ENCODE measurements around the gene RAD9A.
"Not testable (repeated sequence)": the region's sequence is repeated elsewhere in the genome, so short reads cannot be mapped to it uniquely, and the experiment has no call there.

The RAD9A gene

DNA sequence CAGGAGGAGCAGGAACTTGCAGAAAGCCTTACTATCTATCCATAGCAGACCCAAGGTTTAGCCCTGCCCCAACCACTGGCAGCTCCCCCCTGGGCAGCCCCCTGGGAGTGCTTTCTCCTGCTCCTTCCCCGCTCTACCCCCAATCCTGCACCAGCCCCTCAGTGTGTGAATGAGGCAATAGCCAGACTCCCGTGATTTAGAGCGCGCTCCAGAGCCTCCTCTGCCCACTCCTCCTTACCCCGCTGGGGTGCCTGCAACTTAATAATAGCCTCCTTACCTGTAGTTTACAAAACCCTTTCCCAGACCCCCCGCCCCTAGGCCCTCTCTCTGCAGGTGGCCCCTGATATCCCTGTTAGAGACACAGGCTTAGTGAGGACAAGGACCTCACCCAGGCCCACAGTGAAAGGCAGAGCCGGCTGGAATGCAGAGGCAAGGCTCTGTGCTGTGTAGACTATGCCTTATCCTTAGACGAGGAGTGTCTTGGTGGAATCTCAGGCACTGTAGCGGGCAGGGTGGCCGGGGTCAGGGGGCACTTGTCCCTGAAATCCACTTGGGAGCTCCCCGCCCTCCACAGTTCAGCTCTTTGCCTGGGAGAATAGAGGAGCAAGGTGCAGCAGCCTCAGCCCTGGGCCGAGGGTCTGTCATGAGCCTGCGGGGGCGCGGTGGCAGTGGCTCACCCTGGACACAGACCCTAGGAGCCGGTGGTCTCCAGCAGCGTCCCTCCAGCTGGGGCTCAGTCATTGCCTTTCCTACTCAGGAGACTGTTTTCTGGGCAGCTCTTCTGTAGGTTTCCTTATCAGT is 19.4 kb downstream of the RAD9A start:
- DNase-seq (ENCODE audit: low read depth in 2 of 2): no peak

DNA sequence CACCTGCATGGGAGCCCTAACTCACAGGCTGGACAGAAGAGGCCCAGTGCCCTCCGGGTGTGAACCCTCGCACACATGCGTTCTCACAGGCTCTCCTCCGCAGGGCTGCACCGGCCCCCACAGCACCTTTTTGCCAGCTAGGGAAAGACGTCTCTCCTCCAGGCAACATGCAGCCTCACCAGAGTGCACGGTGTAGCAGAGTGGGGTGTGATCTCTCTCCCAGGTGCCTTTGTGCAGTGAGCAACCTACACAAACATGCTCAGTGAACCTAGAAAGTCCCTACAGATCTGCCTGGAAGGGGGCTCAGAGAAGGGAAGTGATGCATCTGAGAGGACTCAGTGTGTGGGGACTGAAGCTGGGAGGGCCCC is 20.0 kb downstream of the RAD9A start:
- DNase-seq (ENCODE audit: low read depth in 2 of 2): no peak

DNA sequence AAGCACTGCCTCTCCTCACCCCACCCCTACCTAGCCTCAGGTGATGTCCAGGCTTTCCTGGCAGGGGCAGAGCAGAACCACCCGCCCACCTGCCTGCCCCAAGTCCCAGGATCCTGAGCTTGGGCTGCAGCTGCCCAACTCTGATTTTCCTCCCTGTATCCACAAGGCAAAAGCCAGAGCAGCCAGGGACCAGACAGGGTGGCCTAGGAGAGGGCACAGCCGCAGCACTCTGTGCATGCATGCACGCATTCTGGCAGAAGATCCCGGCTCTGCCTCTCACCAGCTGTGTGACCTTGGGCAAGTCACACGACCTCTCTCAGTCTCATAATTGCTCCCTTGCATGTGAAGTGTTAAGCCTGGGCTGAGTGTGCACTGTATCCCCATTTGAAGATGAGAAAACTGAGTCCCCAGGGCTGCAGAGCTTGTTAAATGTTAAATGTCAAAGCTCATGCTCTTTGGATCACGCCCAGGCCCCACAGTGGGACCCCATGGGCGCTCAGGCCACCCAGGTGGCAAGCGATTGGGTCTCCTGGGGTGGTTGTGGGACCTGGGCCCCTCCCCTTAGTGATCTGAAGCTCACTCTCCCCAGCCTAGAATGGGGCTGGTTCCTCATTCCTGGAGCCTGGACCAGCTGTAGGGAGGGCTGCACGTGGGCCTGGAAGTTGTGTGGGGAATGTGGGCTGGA is 20.9 kb downstream of the RAD9A start:
- DNase-seq (ENCODE audit: low read depth in 2 of 2): no peak

DNA sequence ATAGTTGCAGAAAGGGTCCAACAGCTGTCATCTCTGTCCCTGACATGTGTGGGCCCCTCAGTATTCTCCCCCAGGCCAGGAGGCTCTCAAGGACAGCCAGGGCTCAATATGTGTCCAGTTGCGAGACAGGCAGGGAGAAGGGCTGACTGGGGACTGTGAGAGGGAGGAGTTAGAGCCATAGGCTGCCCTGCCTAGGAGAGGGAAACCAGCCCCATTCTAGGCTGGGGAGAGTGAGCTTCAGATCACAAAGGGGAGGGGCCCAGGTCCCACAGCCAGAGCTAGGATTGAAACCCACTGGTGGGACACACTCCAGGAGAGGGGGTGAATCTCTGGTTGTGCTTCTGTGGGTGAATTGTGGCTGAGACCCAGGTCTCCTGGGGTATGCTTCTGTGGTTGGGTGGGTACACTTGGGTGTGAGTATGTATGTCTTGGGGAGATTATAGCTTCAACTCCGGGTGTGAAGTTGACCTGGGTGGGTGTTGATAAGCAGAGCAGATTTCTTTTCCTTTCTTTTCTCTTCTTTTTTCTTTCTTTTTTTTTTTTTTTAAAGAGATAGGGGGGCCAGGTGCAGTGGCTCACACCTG is 21.6 kb downstream of the RAD9A start:
- no peak for DNase-seq (ENCODE audit: low read depth in 2 of 2)

DNA sequence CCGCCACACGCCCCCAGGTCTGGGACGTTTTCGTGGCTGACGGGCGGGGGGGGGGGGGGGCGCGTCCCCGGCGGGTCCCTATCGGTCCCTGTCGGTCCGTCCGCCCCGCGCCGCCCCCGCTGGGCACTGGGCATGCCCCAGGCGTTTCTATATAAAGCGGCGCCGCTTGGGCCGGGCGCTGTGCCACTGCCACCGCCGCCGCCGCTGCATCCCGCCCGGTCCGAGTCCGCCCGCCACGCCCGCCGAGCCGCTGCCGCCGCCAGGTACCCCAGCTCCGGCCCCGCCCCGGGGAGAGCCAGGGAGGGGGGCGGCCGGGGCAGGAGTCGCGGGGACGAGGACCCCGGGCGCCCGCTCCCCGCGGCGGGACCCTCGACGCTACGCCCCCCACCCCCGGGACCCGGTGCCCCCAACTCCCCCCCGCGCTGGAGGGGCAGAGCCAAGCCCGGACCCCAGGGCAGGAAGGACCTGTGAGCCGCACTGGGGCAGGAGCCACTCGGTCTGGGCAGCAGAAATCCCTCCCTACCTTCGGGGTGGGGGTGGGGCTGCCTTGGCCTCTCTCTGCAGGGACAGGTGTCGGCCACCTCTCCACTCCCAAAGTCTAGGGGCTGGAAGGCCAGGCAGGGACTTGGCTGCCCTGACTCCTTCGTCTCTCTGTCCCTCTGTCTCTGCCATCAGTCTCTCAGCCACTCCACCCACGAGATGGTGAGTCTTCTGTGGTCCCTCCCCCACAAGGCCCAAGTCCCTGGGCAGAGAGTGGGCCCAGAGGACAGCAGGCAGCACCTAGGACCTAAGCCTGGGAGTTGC is 23.9 kb downstream of the RAD9A start, which contains the start of gene CARNS1:
CARNS1 (plus strand) TSS at position 178 of the 804 bp plus-strand sequence; CDS start at position 700, 522 bp downstream.
- no peak for DNase-seq (ENCODE audit: low read depth in 2 of 2)

DNA sequence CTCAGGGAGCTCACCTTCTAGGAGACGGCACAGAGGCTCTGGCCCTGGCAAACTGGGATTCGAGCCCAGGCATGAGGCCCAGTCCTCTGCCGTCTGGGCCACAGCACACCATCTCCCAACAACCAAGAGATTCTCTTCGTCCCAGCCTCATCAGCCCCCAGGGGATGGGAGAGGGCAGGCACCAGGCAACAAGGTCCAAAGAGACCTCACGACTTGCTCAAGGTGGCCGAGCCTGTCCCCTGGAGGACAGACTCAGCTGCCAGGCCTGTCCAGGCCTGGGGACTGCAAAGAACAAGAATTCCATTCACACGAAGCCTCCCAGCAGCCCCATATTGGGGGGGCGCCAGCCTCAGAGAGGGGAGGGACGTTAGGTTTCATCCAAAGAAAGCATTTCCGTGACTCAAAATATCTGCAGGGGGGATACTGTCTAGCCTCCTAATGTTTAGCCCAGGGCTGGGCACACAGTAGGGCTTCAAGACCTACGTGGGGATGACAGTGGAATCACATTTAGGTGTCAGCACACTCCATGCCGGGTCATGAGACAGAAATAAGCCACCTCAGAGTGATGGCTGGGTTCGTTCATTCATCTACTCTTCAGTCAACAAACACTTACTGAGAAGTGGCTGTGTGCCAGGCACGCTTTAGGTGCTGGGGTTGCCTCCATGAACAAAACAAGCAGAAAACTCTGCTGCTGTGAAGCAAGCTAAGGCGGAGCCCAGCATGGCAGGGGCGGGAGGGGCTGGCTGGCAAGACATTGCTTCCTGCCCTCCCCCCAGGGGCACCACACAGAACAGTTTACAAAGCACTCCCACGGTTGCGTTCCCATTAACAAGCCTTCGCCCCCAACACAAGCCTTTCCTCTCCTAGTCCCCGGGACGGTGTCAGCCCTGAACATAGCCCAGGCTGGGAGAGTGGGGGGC is 24.9 kb downstream of the RAD9A start:
- no peak for DNase-seq (ENCODE audit: low read depth in 2 of 2)

DNA sequence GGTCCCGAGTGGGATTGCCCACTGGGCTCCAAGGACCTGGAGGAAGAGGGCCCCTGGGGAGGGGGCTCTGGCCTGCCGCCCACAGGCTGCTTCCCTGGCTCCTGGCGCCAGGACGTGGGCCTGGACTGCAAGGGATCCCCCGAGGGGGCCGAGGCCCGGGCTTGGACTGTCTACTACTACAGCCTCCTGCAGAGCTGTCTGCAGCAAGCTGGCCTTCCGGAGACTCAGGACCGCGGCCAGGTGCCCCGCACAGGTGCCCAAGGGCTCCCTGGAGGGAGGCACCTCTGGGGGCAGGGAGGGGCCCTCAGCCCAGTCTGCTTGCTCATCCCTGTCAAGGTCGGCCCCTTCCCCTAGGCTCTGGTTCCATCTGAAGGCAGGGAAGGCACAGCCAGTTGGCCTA is 25.6 kb downstream of the RAD9A start:
- no peak for DNase-seq (ENCODE audit: low read depth in 2 of 2)

DNA sequence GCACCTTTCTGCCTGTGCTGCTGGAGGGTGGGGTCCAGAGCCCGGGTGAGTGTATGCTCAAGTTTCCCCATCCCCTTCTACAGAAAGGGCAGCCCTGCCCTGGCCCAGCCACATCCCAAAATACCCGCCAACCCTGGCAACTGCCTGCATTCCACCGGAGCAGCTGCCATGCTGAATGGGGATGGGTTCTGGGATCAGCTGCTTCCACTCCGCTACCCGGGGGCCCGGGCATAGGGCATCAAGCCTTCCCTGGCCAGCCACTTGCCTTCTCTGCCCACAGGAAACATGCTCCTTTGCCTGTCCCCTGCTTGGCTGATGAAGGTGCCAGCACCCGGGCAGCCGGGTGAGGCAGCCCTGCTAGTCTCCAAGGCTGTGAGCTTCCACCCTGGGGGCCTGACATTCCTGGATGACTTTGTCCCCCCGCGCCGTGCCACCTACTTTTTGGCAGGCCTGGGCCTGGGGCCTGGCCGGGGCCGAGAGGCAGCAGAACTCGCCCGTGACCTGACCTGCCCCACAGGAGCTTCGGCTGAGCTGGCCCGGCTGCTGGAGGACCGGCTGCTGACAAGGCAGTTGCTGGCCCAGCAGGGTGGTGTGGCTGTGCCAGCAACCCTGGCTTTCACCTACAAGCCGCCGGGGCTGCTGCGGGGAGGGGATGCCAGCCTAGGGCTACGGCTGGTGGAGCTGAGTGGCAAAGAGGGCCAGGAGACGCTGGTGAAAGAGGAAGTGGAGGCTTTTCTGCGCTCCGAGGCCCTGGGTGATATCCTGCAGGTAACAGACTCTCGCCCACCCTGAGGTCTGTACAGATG is 26.9 kb downstream of the RAD9A start:
- no peak for DNase-seq (ENCODE audit: low read depth in 2 of 2)

DNA sequence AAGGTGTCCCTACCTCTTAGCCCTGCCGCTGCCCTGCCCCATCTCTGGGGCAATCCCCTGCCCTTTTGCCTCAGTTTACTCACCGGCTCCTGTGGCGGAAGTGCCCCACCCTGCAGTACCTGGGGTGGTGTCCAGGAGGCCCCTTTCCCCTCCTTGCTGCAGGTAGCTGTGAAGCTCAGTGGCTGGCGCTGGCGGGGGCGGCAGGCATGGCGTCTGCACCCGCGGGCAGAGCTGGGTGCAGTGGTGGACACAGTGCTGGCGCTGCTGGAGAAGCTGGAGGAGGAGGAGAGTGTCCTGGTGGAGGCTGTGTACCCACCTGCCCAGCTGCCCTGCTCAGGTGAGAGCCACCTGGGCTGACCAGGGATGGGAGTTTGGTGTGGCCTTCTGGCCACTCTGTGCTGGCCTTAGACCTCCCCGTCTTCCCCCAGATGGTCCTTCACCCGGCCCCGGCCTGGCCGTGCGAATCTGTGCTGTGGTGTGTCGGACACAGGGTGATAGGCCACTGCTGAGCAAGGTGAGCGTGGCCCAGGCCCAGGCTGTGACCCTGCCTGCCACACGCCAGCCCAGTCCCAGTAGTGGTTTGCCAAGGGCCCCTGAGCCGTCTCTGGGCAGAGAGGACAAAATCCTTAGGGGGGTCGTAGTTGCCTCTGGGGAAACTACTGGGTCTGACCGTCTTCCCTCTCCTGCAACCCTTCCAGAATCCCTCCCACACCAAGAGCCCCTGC is 27.7 kb downstream of the RAD9A start:
- no peak for DNase-seq (ENCODE audit: low read depth in 2 of 2)

DNA sequence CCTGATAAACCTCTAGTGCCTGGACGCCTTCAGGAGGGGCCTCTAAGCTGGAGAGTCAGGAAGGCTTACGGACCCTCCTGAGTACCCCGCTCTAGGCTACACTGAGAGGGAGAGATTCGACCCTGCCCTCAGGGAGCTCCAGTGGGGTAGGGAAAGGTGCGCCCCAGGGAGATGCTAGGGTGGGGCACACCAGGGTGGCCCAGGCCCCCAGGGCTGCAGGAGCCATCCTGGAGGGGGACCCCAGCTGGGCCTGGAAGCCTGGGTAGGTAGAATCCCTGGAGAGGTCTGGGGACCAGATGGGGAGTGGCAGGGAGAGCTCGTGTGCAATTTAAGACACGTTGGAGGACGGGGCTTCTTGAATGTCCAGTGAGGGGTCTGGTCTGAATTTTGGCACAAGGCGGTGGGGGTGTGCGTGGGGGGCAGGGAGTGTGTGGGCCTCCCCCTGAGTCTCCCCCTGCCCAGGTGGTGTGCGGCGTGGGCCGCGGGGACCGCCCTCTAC is 28.4 kb downstream of the RAD9A start:
- DNase-seq (ENCODE audit: low read depth in 2 of 2): no peak

DNA sequence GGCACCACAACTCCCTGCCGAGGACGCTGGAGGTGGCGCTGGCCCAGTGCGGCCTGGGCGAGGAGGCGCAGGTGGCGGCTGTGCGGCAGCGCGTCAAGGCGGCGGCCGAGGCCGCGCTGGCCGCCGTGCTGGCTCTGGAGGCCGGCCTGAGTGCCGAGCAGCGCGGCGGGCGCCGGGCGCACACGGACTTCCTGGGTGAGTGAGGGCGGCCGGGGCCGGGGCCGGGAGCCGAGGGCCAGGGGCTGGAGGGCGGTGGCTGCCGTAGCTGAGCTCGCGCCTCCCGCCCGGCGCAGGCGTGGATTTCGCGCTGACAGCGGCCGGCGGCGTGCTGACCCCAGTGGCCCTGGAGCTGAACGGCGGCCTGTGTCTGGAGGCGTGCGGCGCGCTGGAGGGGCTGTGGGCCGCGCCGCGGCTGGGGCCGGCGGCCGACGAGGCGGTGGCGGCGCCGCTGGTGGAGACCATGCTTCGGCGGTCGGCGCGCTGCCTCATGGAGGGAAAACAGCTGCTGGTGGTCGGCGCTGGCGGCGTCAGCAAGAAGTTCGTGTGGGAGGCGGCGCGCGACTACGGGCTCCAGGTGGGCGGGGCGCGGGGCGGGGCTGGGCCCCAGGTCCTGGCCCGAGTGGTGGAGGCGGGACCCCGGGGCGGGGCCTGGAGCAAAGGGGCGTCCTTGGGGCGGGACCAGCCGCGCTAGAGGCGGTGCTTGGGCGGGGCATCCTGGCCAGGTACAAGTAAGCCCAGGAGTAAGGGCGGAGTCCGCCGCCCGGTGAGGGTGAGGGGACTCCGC is 29.1 kb downstream of the RAD9A start:
- peak; percentile 97 to 99 for DNase-seq (ENCODE audit: low read depth in 2 of 2)

DNA sequence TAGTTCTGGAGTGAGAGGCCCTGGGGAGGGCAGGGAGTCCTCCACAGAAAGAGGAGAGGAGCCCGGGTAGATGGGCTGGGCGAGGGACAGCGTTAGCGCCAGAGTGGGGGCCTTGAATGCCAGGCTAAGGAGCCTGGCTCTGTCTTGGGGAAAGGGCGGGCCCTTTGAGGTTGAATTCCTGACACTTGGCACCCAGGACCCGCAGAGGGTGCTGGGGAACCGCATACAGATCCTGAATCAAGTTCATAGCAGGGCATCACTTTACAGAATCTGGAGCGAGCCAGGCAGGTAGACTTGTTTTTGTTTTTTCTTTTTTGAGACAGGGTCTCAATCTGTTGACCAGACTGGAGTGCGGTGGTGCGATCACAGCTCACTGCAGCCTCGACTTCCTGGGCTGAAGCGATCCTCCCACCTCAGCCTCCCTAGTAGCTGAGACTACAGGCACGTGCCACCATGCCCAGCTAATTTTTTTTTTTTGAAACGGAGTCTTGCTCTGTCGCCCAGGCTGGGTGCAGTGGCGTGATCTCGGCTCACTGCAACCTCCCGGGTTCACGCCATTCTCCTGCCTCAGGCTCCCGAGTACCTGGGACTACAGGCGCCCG is 29.7 kb downstream of the RAD9A start:
- DNase-seq (ENCODE audit: low read depth in 2 of 2): no peak

DNA sequence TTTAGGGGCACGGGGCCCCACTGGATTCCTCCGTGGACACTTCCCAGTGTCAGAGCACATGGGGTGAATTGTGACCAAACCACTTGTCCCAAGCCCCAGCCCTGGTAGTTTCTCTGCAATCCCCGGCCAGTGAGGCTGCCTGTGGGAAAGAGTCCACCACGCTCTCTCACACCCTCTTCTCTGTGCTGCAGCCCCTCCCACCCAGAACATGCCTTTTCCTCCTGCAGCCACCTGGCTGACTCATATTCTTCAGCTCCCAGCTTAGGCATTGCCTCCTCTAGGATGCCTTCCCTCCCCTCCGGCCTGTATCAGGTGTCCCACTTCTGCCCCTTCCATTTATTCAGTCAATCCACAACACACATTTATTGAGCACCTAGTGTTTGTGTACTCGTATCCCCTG is 31.1 kb downstream of the RAD9A start:
- no peak for DNase-seq (ENCODE audit: low read depth in 2 of 2)

DNA sequence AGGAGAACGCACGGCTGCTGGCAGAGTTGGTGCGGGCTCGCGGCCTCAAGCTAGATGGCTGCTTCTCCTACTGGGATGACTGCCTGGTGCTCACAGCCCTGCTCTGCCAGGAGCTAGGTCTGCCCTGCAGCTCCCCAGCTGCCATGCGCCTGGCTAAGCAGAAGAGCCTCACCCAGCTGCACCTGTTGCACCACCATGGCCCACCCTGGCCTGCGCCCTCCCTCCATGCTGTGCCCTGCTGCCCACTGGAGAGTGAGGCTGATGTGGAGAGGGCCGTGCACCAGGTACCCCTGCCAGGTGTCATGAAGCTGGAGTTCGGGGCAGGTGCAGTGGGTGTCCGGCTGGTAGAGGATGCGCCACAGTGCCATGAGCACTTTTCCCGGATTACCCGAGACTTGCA is 31.7 kb downstream of the RAD9A start:
- DNase-seq (ENCODE audit: low read depth in 2 of 2): no peak

DNA sequence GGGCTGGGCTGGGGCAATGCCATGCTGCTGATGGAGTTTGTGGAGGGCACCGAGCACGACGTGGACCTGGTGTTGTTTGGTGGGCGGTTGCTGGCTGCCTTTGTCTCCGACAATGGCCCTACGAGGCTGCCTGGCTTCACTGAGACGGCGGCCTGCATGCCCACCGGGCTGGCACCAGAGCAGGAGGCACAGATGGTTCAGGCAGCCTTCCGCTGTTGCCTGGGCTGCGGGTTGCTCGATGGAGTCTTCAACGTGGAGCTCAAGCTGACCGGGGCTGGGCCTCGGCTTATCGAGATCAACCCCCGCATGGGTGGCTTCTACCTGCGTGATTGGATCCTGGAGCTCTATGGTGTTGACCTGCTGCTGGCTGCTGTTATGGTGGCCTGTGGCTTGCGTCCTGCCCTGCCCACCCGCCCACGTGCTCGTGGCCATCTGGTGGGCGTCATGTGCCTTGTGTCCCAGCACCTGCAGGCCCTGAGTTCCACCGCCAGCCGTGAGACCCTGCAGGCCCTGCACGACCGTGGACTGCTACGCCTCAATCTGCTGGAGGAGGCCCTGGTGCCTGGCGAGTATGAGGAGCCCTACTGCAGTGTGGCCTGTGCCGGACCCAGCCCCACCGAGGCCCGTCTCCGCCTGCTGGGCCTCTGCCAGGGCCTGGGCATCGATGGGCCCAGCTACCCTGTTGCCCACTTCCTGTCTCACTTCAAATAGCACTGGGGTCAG is 32.3 kb downstream of the RAD9A start:
- DNase-seq (ENCODE audit: low read depth in 2 of 2): no peak

DNA sequence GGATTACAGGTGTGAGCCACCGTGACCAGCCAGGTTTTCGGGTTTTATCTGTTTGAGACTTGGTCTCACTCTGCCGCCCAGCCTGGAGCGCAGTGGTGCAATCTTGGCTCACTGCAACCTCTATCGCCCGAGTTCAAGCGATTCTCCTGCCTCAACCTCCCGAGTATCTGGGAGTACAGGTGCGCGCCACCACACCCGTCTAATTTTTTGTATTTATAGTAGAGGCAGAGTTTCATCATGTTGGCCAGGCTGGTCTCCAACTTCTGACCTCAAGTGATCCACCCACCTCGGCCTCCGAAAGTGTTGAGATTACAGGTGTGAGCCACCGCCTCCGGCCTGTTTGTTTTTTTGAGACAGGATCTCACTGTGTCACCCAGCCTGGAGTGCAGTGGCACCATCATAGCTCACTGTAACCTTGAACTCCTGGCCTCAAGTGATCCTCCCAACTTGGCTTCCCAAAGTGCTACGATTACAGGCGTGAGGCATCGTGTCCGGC is 35.6 kb downstream of the RAD9A start:
- not testable (repeated sequence) for DNase-seq (ENCODE audit: low read depth in 2 of 2)
